NT2/D1 (cell line): ENCODE data around the gene ZFYVE9.

ENCODE experiments used
- SUZ12 ChIP-seq: IDR thresholded peaks from 2 replicates; pipeline ENCODE4 v1.6.1; 2011; ENCODE audit not compliant: insufficient read length, insufficient read depth; ENCODE audit errors: extremely low read depth
- YY1 ChIP-seq: IDR thresholded peaks from 2 replicates; pipeline ENCODE4 v1.6.1; 2011; ENCODE audit not compliant: insufficient read length, insufficient read depth
- ZNF274 ChIP-seq: IDR thresholded peaks from 2 replicates; pipeline ENCODE4 v1.6.1; 2011; ENCODE audit warnings: mild to moderate bottlenecking, low read depth, low read length

DNA sequence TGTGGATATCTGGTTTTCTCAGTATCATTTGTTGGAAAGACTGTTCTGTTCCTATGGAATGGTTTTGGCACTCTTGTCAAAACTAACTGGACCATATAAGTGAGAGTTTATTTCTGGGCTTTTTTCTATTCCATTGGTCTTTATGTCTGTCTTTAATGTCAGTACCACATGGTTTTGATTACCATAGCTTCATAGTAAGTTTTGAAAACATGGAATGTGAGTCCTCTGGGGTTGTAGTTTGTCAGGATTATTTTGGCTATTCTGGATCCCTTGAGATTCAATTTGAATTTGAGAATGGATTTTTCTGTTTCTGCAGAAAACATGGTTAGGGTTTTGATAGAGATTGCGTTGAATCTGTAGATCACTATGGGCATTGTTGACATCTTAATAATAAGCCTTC is 107.9 kb downstream of the ZFYVE9 start:
- TF ChIP-seq SUZ12 (no peak), ZNF274 (no peak), YY1 (no peak)
